ENCODE results near the gene INPP5D.
"Not testable (repeated sequence)": the region's sequence is repeated elsewhere in the genome, so short reads cannot be mapped to it uniquely, and the experiment has no call there.

Gene INPP5D

GRCh38 chr2:233092432-233093165, 32.5 kb downstream of the INPP5D start:
- no peak for DNase-seq (ENCODE audit: low read depth)

- no peak for DNase-seq (ENCODE audit: low read depth)
Observed at GRCh38 chr2:233093166-233093448, 33.0 kb downstream of the INPP5D start.

- no peak for DNase-seq (ENCODE audit: low read depth)
Observed at GRCh38 chr2:233093721-233094120, 33.6 kb downstream of the INPP5D start.

- DNase-seq (ENCODE audit: low read depth), result no peak
Observed at GRCh38 chr2:233094614-233095013, 34.5 kb downstream of the INPP5D start.

- no peak for DNase-seq (ENCODE audit: low read depth)
Observed at GRCh38 chr2:233096006-233096405, 35.9 kb downstream of the INPP5D start.

GRCh38 chr2:233098618-233099017, 38.5 kb downstream of the INPP5D start:
- no peak for DNase-seq (ENCODE audit: low read depth)

GRCh38 chr2:233099820-233100191, 39.7 kb downstream of the INPP5D start:
- not testable (repeated sequence) for DNase-seq (ENCODE audit: low read depth)

GRCh38 chr2:233100192-233100998, 40.3 kb downstream of the INPP5D start:
- DNase-seq (ENCODE audit: low read depth), result no peak

- DNase-seq (ENCODE audit: low read depth), result no peak
Observed at GRCh38 chr2:233101141-233101540, 41.0 kb downstream of the INPP5D start.

GRCh38 chr2:233101816-233102215, 41.7 kb downstream of the INPP5D start:
- no peak for DNase-seq (ENCODE audit: low read depth)

- no peak for DNase-seq (ENCODE audit: low read depth)
Observed at GRCh38 chr2:233105156-233105895, 45.2 kb downstream of the INPP5D start.

- no peak for DNase-seq (ENCODE audit: low read depth)
Observed at GRCh38 chr2:233105930-233106329, 45.8 kb downstream of the INPP5D start.

GRCh38 chr2:233107011-233107410, 46.9 kb downstream of the INPP5D start:
- no peak for DNase-seq (ENCODE audit: low read depth)

GRCh38 chr2:233107831-233108300, 47.7 kb downstream of the INPP5D start:
- no peak for DNase-seq (ENCODE audit: low read depth)

GRCh38 chr2:233108611-233109490, 48.7 kb downstream of the INPP5D start:
- DNase-seq (ENCODE audit: low read depth), result no peak

GRCh38 chr2:233111427-233111826, 51.3 kb downstream of the INPP5D start:
- no peak for DNase-seq (ENCODE audit: low read depth)

GRCh38 chr2:233112329-233112728, 52.2 kb downstream of the INPP5D start:
- DNase-seq (ENCODE audit: low read depth), result no peak

- DNase-seq (ENCODE audit: low read depth), result no peak
Observed at GRCh38 chr2:233112776-233113452, 52.8 kb downstream of the INPP5D start.

GRCh38 chr2:233114421-233114861, 54.3 kb downstream of the INPP5D start:
- DNase-seq (ENCODE audit: low read depth), result no peak

GRCh38 chr2:233115121-233115520, 55.0 kb downstream of the INPP5D start:
- DNase-seq (ENCODE audit: low read depth), result no peak

GRCh38 chr2:233115741-233116140, 55.6 kb downstream of the INPP5D start:
- no peak for DNase-seq (ENCODE audit: low read depth)
